HepG2 (cell line): ENCODE results near the gene TTC28.

Experiments used
- ZNF282 ChIP-seq: fragments of 450-650 bp; IDR thresholded peaks from 2 replicates; pipeline ENCODE4 v1.6.1; 2018; ENCODE audit not compliant: partially characterized antibody
- TF ChIP-seq, protein P1 (sequence below): sonication (generic); formaldehyde crosslinking; IDR thresholded peaks from 2 replicates; pipeline ENCODE4 v1.5.0; 2020; ENCODE audit warnings: missing genetic modification reagents

DNA sequence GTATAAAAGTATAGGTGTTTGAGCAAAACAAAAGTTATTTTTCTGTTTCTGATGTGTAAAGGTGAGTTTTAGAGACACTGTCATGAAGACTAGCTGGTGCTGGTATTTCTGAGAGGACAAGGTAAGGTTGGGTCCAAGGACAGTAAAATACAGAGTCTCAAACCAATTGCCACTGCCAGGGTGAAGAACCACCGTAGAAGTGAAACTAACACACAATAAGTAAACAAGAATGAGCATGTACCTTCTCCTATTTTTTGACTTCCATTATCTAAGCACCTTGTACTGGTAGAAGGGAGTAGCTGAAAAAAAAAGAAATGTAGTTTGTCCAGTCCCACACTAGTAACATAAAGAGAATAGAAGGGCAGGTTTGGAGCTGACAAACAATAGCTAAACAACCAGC is 117.3 kb downstream of the TTC28 start:
- TF ChIP-seq, protein P1, sequence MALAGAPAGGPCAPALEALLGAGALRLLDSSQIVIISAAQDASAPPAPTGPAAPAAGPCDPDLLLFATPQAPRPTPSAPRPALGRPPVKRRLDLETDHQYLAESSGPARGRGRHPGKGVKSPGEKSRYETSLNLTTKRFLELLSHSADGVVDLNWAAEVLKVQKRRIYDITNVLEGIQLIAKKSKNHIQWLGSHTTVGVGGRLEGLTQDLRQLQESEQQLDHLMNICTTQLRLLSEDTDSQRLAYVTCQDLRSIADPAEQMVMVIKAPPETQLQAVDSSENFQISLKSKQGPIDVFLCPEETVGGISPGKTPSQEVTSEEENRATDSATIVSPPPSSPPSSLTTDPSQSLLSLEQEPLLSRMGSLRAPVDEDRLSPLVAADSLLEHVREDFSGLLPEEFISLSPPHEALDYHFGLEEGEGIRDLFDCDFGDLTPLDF (CRISPR knock-in tag), result no peak
- no peak for TF ChIP-seq ZNF282
